ENCODE data around the gene ATAD3C.

ATAD3C gene

DNA sequence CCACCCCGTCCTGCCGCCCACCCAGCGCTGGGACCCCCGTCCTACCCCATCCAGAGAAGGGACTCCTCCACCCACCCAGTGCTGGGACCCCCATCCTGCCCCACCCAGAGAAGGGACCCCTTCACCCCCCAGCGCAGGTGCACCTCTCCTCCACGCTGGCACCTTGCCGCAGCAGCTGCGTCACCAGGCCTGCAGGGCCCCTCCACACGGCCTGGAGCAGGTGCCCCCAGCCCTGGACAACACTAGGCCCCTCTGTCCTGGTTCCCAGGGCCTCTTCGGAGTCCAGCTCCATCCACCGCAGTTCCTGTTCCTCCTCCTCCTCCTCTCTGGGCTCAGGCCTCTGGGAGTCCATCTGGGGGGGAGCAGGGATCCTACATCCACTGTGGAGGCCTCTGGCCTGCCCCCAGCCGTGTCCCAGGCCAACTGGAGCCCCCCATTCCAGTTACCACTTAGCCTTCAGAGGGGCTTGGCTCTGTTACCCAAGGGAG lies 28.8 kb upstream of the ATAD3C start:
- Histone ChIP-seq H3K27ac (ENCODE audit: low read depth, low read length, severe bottlenecking) (peak overlapping the region; percentile 29), H3K9me3 (ENCODE audit: control insufficient read depth, low read length) (no peaks in the 10 kb centered on the region), H3K36me3 (ENCODE audit: control insufficient read depth, insufficient read depth, low read length) (no peaks in the 10 kb centered on the region), H3K4me1 (ENCODE audit: control insufficient read depth, insufficient read depth, low read length, poor library complexity, severe bottlenecking) (peaks cover 23% of the 10 kb centered on the region), H3K4me3 (ENCODE audit: extremely low read depth, insufficient read depth, low read length, poor library complexity, severe bottlenecking) (no peak overlapping the region)
- WGBS, 2 experiments (ENCODE audit: insufficient coverage in 2 of 2), result 95 to 100% methylated on average over 6 of the region's 12 CpGs

DNA sequence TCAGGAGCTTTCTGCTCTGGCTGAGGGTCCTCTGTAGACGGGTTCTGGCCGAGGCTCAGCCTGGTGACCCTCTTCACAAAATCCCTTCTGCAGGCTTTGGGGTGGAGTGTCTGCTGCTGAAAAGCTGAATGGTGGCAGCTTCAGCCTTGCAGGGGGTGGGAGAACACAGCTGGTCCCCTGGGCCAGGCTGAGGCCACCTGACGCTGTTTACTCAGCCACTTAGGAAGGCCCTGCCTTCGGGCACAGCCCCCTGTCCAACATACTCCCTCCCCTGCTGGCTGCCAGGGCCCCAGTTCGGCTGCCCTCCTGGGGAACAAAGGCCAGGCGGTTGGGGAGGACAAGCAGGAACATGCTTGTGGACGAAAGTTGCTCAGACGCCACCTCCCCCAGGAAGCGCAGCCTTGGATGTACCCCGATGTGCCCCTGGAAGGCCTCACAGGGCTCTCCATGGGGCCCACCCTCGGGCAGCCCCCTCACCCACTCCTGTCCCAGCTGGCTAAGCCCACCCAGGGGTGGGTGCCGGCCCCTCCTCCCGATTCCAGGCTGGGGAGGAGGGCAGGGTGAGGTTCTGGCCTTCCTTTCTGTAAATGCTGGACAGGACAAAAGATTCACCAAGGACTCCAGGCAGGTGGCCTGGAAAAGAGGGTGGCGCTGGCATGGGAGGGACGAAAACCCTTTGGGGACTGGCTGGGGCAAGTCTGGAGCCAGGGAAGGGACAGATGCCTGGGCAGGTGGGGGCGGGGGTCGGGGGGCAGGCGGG lies 28.2 kb upstream of the ATAD3C start, which contains the start of gene ANKRD65:
Gene ANKRD65 (minus strand): TSS at position 130 of the 760 bp plus-strand sequence. CDS start 271 bp downstream, outside the sequence.
- no peaks in the 10 kb centered on the region for H3K36me3 ChIP-seq (ENCODE audit: control insufficient read depth, insufficient read depth, low read length)
- 89 to 91% methylated on average over 13 of the region's 18 CpGs for WGBS, 2 experiments (ENCODE audit: insufficient coverage in 2 of 2)
- no peaks in the 10 kb centered on the region for H3K9me3 ChIP-seq (ENCODE audit: control insufficient read depth, low read length)
- no peak within 1 kb of the TSS for H3K4me3 ChIP-seq (ENCODE audit: extremely low read depth, insufficient read depth, low read length, poor library complexity, severe bottlenecking)
- H3K4me1 ChIP-seq (ENCODE audit: control insufficient read depth, insufficient read depth, low read length, poor library complexity, severe bottlenecking), result peaks cover 29% of the 10 kb centered on the region
- peak within 1 kb of the TSS; percentile 85 for H3K27ac ChIP-seq (ENCODE audit: low read depth, low read length, severe bottlenecking)

DNA sequence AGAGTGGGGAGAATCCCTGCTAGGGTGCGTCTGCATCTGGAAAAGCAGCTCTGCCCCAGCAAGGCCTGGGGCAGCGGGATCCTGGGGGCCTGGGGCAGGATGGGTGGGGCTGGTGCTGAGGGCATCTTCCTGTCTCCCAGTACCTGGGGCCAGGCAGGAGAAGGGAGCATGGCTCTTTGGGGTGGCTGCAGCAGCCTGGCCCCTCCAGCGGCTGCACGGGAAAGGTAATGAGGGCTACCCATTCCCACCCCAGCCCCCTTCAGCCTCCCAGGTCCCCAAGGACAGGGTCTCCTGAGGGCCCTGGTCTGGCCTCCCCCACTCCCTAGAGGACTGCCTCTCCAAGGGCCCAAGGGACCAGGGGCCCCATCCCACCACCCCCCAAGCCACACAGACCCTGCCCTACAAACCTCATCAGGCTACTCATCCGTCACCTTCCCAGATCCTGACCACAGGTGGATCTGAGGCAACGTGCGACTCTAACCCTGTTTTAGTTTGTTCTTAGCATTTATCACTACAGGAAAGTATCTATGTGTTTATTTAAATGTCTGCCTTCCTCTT lies 27.5 kb upstream of the ATAD3C start:
- Histone ChIP-seq H3K4me3 (ENCODE audit: extremely low read depth, insufficient read depth, low read length, poor library complexity, severe bottlenecking) (no peak overlapping the region), H3K36me3 (ENCODE audit: control insufficient read depth, insufficient read depth, low read length) (no peaks in the 10 kb centered on the region), H3K9me3 (ENCODE audit: control insufficient read depth, low read length) (no peaks in the 10 kb centered on the region), H3K27ac (ENCODE audit: low read depth, low read length, severe bottlenecking) (peak overlapping the region; percentile 85), H3K4me1 (ENCODE audit: control insufficient read depth, insufficient read depth, low read length, poor library complexity, severe bottlenecking) (peaks cover 35% of the 10 kb centered on the region)
- 96 to 100% methylated on average over 1 to 3 of the region's 7 CpGs for WGBS, 2 experiments (ENCODE audit: insufficient coverage in 2 of 2)

DNA sequence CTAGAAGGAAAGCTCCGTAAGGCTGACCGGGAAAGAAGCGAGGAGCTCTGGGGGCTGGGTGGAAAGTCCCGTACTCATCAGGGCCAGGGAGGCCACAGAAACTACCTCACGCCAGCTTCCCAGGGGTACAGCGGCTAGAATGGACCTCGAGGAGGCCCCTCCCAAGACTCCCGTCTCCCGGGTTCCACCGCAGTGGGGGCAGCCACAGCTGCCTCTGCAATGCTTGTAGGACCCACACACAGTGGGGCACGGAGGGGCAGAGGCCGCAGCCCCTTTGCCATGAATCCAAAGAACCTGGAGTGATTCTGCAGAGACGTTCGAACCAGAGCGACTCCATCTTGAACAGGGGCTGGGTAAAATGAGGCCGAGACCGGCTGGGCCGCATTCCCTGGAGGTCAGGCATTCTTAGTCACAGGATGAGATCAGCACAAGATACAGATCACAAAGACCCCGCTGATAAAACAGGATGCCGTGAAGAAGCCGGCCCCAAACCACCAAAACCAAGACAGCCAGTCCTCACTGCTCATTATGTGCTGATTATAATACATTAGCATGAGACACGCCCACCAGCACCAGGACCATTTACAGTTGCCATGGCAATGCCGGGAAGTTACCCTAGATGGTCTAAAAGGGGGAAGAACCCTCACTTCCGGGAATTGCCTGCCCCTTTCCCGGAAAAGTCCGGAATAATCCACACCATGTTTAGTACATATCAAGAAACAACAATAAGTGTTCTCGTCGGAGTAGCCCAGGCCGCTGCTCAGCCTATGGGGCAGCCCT lies 26.8 kb upstream of the ATAD3C start:
- WGBS, 2 experiments (ENCODE audit: insufficient coverage in 2 of 2), result 73 to 85% methylated on average over 25 to 27 of the region's 29 CpGs
- Histone ChIP-seq H3K36me3 (ENCODE audit: control insufficient read depth, insufficient read depth, low read length) (no peaks in the 10 kb centered on the region), H3K4me1 (ENCODE audit: control insufficient read depth, insufficient read depth, low read length, poor library complexity, severe bottlenecking) (peaks cover 35% of the 10 kb centered on the region), H3K4me3 (ENCODE audit: extremely low read depth, insufficient read depth, low read length, poor library complexity, severe bottlenecking) (no peak overlapping the region), H3K9me3 (ENCODE audit: control insufficient read depth, low read length) (no peaks in the 10 kb centered on the region), H3K27ac (ENCODE audit: low read depth, low read length, severe bottlenecking) (peak overlapping the region; percentile 85)

DNA sequence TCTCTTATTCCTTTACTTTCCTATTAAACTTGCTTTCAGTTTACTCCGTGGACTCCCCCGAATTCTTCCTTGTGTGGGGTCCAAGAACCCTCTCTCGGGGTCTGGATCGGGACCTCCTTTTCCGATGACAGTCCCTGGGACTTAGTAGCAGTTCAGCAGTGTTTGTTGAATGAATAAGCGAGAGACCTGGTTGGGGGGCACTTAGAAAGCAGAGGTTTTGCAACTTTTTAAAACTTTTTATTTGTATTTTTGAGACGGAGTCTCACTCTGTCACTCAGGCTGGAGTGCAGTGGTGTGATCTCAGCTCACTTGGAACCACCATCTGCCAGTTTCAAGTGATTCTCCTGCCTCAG lies 26.3 kb upstream of the ATAD3C start:
- 94 to 100% methylated on average over 5 of the region's 7 CpGs for whole genome bisulfite sequencing, 2 experiments (ENCODE audit: insufficient coverage in 2 of 2)
- Histone ChIP-seq H3K36me3 (ENCODE audit: control insufficient read depth, insufficient read depth, low read length) (no peaks in the 10 kb centered on the region), H3K27ac (ENCODE audit: low read depth, low read length, severe bottlenecking) (peak overlapping the region; percentile 50), H3K4me3 (ENCODE audit: extremely low read depth, insufficient read depth, low read length, poor library complexity, severe bottlenecking) (no peak overlapping the region), H3K9me3 (ENCODE audit: control insufficient read depth, low read length) (no peaks in the 10 kb centered on the region), H3K4me1 (ENCODE audit: control insufficient read depth, insufficient read depth, low read length, poor library complexity, severe bottlenecking) (peaks cover 35% of the 10 kb centered on the region)

DNA sequence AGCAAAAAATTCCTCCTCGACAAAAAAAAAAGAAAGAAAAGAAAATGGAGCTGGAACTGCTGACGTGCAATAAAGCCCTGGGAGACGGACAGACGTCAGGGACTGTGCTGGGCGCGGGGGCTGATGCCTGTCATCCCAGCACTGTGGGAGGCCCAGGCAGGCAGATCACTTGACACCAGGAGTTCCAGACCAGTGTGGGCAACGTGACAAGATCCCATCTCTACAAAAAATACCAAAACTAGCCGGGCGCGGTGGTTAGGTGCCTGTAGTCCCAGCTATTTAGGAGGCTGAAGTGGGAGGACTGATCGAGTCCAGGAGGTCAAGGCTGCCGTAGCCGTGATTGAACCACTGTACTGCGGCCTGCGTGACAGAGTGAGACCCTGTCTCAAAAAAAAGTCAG lies 24.8 kb upstream of the ATAD3C start:
- WGBS, 2 experiments (ENCODE audit: insufficient coverage in 2 of 2), result 94 to 99% methylated on average over 14 of the region's 15 CpGs
- H3K27ac ChIP-seq (ENCODE audit: low read depth, low read length, severe bottlenecking), result peak overlapping the region; percentile 1
- H3K4me1 ChIP-seq (ENCODE audit: control insufficient read depth, insufficient read depth, low read length, poor library complexity, severe bottlenecking), result peaks cover 41% of the 10 kb centered on the region
- H3K9me3 ChIP-seq (ENCODE audit: control insufficient read depth, low read length), result no peaks in the 10 kb centered on the region
- no peaks in the 10 kb centered on the region for H3K36me3 ChIP-seq (ENCODE audit: control insufficient read depth, insufficient read depth, low read length)
- no peak overlapping the region for H3K4me3 ChIP-seq (ENCODE audit: extremely low read depth, insufficient read depth, low read length, poor library complexity, severe bottlenecking)

DNA sequence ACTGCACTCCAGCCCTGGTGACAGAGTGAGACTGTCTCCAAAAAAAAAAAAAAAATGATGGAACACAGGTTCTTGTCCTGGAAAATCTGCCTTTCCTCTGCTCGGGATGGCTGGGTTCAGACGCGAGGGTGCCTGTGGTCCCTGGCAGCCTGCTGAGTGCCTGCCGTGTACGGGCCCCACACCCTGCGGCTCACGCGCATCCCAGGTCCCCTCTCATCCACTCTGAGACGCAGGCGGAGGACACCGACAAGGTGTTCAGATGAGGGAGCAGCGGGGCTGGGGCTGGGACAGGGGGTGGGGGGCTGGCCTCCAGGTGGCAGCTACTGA lies 24.1 kb upstream of the ATAD3C start:
- no peaks in the 10 kb centered on the region for H3K36me3 ChIP-seq (ENCODE audit: control insufficient read depth, insufficient read depth, low read length)
- no peaks in the 10 kb centered on the region for H3K9me3 ChIP-seq (ENCODE audit: control insufficient read depth, low read length)
- H3K4me3 ChIP-seq (ENCODE audit: extremely low read depth, insufficient read depth, low read length, poor library complexity, severe bottlenecking), result no peak overlapping the region
- 68 to 83% methylated on average over 7 to 8 of the region's 12 CpGs for WGBS, 2 experiments (ENCODE audit: insufficient coverage in 2 of 2)
- no peak overlapping the region for H3K27ac ChIP-seq (ENCODE audit: low read depth, low read length, severe bottlenecking)
- peaks cover 47% of the 10 kb centered on the region for H3K4me1 ChIP-seq (ENCODE audit: control insufficient read depth, insufficient read depth, low read length, poor library complexity, severe bottlenecking)

DNA sequence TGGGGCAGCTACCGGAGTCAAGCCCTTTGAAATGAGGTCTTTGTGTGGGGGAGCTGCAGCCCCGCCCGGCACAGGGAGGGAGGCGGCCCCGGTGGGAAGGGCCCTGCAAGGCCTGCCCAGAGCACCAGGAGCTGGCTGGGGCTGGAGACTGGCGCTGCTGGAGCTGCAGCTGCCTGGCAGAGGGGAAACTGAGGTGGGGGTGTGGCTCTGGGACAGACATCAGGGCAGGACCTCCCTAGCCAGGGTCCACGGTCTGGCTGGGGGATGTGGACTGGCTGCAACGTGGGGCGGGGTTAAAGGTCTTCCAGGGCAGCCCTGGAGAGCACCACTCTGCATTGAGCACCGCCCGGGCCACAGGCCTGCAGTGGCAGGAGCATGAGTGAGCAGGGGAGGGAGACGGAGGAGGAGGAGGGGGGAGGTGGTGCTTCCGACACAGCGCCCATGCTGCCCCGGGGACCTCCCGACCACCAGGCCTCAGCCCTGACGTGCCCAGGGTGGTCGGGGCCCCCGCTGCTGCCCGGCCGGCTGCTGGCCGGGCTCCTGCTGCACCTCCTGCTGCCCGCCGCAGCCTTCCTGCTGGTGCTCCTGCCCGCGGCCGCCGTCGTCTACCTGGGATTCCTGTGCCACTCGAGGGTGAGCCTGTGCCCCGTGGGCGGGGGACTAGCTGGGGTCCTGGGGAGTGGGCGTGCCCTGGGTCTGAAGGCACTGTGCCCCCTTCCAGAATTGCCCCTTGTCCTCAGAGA lies 23.6 kb upstream of the ATAD3C start:
- 52 to 57% methylated on average over 23 to 32 of the region's 33 CpGs for WGBS, 2 experiments (ENCODE audit: insufficient coverage in 2 of 2)
- Histone ChIP-seq H3K4me3 (ENCODE audit: extremely low read depth, insufficient read depth, low read length, poor library complexity, severe bottlenecking) (no peak overlapping the region), H3K9me3 (ENCODE audit: control insufficient read depth, low read length) (no peaks in the 10 kb centered on the region), H3K27ac (ENCODE audit: low read depth, low read length, severe bottlenecking) (no peak overlapping the region), H3K4me1 (ENCODE audit: control insufficient read depth, insufficient read depth, low read length, poor library complexity, severe bottlenecking) (peaks cover 51% of the 10 kb centered on the region), H3K36me3 (ENCODE audit: control insufficient read depth, insufficient read depth, low read length) (no peaks in the 10 kb centered on the region)

DNA sequence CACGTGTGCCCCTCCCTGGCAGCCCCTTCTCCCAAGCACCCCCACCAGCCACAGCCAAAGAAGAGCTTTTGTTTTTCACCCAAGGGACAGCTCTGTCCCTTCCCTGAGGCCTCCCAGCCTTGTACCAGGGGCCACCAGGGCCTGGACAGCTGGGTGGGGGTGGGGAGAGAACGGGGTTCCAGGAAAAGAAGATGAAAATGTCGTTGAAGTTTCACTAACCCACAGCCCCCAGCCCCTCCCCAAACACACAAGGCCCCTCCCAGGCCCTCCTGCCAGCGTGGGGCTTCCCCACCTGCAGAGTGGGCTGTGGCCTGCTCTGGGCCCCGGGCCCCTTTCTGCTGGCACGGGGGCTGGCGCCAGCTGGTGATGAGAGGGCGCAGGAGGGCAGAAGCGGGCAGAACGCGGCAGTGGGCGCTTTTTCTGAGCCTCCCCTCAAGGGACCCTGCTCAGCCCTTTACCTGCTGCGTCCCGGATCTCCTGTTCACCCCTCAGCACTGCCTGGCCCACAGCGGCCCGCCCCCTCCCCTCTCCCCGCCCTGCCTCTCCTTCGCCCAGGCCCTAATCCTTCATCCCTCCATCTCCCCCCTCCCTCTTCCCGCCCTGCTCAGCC lies 22.9 kb upstream of the ATAD3C start:
- Histone ChIP-seq H3K4me3 (ENCODE audit: extremely low read depth, insufficient read depth, low read length, poor library complexity, severe bottlenecking) (no peak overlapping the region), H3K9me3 (ENCODE audit: control insufficient read depth, low read length) (no peaks in the 10 kb centered on the region), H3K27ac (ENCODE audit: low read depth, low read length, severe bottlenecking) (no peak overlapping the region), H3K4me1 (ENCODE audit: control insufficient read depth, insufficient read depth, low read length, poor library complexity, severe bottlenecking) (peaks cover 53% of the 10 kb centered on the region), H3K36me3 (ENCODE audit: control insufficient read depth, insufficient read depth, low read length) (no peaks in the 10 kb centered on the region)
- WGBS, 2 experiments (ENCODE audit: insufficient coverage in 2 of 2), result 37 to 39% methylated on average over 11 to 15 of the region's 19 CpGs
